M059J (cell line): ENCODE results near the gene ACSF2. TPM values are rescaled to one million over a fixed set of nuclear protein-coding genes. Genes with fewer than 3 reads are reported as not detected.
"Not testable (repeated sequence)": the region's sequence is repeated elsewhere in the genome, so short reads cannot be mapped to it uniquely, and the experiment has no call there.

Source experiments
- DNase-seq: peaks from one replicate; pipeline ENCODE4 v3.0.0-alpha.2; 2012; ENCODE audit warnings: low read depth
- total RNA-seq: library from RNA; depleted of rRNA; stranded (reverse); fragments of >200 nt; shearing (Covaris generic); gene quantifications from 2 replicates; pipeline ENCODE4 v1.2.3, GENCODE V29; 2014; rRNA removed

The ACSF2 gene, protein sequence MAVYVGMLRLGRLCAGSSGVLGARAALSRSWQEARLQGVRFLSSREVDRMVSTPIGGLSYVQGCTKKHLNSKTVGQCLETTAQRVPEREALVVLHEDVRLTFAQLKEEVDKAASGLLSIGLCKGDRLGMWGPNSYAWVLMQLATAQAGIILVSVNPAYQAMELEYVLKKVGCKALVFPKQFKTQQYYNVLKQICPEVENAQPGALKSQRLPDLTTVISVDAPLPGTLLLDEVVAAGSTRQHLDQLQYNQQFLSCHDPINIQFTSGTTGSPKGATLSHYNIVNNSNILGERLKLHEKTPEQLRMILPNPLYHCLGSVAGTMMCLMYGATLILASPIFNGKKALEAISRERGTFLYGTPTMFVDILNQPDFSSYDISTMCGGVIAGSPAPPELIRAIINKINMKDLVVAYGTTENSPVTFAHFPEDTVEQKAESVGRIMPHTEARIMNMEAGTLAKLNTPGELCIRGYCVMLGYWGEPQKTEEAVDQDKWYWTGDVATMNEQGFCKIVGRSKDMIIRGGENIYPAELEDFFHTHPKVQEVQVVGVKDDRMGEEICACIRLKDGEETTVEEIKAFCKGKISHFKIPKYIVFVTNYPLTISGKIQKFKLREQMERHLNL
- 23.4 and 29.1 TPM in 2 replicates for total RNA-seq

DNA sequence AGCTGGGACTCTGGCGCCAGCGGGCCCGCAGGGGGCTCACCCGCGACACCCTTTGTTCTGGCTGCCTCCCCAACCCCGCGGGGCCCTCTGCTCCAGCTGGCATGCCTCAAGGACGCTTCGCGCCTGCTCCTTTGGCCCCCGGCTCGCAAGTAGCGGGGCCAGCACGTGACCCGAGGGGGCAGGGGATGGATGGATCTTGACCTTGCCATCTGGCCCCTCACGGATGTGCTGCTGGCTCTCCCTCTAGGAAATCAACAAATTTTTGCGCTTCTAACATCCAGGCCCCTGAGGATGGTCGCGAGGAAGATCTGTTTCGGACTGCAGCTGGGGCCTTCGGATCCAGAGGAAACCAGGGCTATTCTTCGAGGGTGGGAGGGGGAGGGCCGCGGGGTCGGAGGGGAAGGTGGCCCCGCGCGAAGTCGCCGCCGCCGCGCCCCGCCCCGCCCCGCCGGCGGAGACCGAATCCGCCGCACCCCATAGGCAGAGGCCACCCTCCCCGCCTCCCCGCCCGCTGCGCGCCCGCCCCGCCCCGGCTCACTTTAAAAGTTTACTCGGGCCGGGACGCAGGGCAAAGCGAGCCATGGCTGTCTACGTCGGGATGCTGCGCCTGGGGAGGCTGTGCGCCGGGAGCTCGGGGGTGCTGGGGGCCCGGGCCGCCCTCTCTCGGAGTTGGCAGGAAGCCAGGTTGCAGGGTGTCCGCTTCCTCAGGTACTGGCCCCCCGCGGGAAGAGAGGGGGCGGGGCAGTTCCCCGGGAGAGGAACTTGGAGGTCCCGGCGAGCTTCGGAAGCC, at the start of gene ACSF2:
TSS of gene ACSF2 (plus strand) at position 537 of the 790 bp plus-strand sequence. CDS start at position 581, 44 bp downstream.
- DNase-seq: peak; percentile 57

DNA sequence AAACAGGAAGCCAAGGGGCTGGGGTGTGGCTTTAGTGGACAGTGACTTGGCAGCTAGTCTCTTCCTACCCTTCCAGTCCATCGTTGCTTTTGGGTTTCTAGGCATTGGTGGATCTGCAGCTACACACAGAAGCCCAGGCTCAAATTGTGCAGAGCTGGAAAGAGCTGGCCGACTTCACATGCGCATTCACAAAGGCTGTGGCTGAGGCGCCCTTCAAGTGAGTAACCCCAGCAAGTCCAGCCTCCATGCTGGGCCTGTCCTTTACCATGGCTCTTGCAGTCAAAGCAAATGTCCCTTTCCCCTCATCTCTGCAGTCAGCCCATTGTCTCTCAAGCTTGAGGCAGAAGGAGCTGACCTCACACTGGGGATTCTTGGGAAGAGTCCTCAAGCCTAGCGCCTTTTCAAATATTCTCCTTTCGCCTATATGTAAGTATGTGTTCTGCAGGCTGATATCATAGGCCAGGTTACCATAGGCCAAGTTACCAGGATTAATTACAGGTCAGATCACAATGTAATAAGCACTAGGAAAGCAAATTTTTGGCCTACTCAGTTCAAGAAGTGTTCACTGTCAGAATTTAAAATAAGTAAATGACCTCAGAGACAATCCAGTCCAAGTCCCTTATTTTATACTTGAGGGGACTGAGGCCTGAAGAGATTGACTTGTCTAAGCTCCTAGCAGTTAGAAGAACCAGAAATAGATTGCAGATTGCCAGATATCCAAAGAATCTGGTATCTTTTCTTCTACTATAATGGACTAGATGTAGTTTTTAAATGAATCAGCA, 46.5 kb upstream of the ACSF2 start:
- DNase-seq: no peak

DNA sequence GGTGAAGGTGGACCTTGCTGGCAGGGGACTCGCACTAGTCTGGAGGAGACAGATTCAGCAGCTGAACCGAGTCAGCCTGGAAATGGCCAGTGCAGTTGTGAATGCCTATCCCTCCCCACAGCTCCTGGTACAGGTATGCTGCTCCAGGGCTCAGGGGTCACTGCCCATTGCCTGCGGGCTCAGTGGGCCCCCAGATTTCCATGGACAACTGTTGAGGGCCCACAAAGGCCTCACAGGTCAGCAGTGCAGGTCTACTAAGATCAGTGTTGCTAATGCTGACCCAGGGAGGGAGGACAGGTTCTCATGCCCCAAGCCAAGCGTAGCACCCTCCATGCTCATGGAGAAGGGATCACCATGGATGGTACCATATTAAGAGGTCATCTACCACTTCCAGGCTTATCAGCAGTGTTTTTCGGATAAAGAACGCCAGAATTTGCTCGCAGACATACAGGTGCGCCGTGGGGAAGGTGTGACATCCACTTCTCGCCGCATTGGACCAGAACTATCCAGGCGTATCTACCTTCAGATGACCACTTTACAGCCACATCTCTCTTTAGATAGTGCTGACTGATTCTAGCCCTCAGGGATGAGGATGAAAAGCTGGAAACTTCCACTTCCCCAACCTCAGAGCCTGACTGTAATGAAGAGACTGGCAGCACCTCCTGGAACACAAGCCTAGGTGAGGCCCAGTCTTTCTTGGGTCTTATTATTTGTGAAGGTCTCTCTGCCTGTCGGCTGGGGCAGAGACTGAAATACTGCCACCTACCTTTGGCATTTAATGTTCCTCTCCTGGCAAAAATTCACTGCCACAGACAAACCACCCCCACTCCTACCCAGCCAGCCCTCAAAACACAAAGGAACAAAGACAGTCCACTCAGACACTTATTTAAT, 45.4 kb upstream of the ACSF2 start:
- peak; percentile 31 for DNase-seq

DNA sequence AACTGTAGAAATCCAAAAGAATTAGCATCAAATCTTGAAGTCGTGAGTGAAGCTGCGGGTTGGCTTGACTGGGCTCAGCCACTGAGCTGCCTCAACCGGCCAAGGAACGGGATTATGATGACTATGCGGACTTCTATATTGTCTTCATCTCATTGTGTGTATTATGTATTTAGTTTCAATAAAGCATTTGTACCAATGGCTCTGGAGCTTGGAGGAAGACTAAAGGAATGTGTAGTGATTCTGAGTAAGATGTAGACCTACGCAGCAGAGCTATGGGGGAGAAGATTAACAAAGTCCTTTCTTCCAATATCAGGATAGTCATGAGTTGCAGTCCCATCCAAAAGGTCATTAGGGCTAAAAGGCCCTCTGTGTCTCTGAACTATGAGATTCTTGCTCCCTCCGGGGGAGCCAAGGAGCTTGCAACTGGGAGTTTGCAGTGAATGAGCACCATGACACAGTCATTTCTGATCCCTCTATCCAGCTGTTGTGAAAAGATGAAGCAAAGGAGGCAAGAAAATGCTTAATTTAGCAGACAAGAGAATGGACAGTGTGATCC, 44.7 kb upstream of the ACSF2 start:
- DNase-seq: no peak

DNA sequence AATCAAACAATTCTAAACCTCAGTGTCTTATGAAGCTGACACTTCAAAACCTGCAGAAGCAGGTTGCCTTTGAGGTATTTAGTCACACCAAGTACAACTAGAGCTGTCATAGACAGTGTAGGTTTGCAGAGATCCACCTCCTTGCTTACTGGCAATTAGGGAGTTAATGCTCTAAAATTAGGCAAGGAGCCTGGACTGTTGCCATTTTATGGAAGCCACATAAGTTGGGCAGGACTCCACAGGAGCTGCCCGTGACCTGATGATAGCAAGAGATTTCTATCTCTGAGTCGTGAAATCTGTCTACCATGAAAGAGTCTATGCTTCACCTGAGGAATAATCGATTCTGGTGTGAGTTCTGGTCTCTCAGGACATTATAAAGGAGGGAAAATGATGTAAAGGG, 44.1 kb upstream of the ACSF2 start:
- DNase-seq: peak; percentile 48

DNA sequence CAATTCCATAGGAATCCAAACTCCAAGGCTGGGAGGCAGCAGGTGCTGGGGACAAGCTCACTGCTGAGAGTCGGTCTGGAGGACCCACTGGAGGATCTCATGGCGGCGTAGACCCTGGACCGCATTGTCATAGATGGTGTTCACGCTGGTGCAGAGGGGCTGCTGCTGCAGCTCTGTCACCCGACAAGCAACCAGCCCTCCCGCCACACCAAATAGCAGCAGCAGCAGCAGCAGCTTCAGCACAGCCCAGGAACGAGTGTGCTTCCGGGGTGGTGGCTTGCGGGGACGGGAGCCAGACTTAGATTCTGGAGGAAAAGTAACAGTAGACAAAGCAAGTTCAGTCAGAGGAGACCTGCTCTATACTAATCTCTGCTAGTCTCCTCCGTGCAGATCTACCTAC, 43.1 kb upstream of the ACSF2 start:
- DNase-seq: no peak

DNA sequence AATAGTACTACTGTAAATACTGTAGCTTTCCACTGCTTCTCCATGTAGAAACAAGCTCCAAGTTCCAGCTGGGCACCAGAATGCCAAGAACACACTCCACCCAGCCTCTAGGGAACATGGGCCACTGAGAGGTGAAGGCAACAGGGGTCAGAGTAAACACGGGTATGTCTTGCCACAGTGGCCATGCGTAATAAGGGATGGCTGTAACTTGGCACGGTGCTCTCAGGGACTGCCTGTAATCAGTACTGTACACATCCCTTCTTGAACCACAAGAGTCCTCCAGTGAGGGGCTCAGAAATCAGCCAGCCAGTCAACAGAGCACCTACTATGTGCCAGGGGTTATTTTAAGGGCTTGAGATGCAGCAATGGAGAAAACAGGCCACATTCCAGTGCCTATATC, 39.5 kb upstream of the ACSF2 start:
- no peak for DNase-seq

DNA sequence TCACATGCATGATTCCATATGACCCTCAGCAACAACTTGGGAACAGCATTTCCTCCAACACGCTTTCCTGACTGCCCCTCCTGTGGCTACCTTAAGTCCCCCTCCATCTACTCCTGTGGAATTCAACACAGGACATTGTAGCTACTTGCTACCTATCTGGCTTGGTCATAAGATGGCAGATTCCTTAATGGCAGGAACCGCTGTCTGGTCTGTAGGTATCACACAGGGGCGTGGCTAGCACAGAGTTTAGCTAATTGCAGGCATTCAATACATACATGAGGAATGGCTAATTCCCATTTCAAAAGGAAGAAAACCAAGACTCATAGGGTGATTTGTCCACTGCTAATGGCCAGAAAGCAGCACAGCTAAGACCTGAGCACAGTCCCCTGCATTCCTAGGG, 37.3 kb upstream of the ACSF2 start:
- no peak for DNase-seq

DNA sequence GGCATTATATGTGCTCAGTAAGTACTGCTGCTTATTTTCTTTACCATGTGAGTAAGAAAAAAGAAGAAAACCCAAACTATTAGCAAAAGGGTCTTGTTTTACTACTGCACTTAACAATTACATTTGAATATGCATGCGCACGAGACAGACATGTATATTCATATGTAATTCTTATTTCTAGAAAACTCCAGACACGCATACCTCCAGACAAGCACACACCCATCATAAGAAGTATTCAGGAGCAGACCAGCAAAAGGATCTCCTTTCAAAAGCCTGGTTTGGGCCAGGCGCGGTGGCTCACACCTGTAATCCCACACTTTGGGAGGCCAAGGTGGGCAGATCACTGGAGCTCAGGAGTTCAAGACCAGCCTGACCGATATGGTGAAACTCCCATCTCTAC, 36.5 kb upstream of the ACSF2 start:
- DNase-seq: no peak

DNA sequence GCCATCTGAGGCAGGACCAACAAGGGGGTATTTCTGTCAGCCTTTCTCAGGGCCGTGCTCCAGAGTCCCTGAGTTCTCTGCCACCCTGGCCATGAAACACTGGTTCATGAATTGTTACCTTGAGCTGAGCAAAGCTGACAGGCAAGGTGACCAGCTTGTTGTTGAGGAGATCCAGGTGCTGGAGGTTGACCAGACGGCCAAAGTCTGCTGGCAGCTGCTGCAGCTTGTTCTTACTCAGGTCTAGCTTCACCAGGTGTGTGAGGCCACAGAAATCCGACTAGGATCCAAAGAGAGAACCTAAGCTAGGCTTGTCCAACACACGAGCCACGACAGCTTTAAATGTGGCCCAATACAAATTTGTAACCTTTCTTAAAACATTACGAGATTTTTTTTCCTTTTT, 33.4 kb upstream of the ACSF2 start:
- no peak for DNase-seq

DNA sequence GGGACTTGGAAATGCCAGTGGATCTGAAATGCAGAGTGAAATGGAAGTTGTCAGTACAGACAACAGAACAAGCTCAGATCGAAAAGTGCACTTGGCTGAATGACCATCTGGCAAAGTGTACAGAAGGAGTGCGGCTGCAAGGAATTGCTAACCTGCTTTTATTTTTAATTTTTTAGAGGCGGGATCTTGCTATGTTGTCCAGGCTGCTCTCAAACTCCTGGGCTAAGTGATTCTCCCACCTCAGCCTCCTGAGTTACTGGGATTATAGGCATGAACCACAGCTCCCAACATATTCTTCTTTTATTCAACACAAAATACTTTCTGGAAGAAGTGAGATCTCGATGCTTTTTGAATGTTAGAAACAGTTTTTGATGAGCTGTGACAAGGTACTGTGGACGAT, 32.3 kb upstream of the ACSF2 start:
- DNase-seq: no peak

DNA sequence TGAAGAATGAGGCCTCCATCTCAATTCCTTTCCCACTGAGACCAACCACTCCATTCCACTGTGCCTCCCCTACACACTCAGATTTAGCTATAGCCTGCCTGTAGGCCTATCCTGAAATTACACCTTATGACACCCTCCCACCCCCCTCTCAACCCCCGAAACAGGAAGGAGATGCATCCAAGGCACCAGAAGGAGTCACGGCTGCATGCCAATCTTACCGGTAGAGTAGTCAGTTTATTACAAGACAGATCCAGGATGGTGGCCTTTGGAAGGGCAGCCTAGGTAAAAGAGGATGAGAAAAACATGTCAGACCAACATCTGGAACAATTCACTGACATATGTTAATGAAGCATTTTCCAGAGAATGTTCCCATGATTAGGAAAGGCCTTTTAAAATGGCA, 31.3 kb upstream of the ACSF2 start:
- DNase-seq: no peak

DNA sequence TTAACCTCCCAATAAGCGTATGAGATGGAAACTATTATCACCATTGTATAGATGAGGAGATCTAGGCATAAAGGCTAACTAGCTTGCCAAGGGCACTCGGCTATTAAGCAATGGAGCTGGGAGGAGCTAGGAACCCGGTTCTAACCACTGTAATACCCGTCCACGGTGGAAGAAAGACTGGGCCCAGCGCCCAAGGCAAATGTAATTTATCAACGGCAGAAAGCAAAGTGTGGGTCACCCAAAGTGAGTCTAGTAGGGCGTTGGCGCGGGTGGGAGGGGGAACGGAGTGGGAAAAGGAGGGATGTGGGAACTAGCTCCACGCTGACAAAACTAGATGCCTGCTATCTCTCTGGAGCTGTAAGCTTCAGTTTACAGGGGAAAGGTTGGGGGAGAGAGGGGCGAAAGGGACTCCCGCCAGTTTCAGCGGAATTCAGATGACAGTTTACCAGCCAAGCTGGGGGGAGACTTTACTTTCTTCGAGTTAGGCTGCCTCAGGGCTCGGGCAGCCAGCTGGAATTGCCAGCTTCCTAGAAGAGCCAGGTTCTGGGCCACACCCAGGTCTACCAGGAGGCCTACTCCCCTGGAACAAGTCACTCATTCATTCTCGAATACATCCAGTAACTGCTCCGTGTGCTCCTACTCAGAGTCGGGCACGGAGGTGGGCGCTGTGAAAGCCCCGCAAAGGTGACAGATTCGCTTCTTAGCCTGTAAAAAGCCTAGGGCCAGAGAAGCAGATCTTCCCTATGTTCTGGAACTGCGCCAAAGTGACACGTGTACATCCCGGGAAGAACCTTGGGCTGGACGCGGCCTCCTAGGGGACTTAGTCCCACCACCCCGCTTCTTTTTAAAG, 29.5 kb upstream of the ACSF2 start:
- DNase-seq: peak; percentile 57

DNA sequence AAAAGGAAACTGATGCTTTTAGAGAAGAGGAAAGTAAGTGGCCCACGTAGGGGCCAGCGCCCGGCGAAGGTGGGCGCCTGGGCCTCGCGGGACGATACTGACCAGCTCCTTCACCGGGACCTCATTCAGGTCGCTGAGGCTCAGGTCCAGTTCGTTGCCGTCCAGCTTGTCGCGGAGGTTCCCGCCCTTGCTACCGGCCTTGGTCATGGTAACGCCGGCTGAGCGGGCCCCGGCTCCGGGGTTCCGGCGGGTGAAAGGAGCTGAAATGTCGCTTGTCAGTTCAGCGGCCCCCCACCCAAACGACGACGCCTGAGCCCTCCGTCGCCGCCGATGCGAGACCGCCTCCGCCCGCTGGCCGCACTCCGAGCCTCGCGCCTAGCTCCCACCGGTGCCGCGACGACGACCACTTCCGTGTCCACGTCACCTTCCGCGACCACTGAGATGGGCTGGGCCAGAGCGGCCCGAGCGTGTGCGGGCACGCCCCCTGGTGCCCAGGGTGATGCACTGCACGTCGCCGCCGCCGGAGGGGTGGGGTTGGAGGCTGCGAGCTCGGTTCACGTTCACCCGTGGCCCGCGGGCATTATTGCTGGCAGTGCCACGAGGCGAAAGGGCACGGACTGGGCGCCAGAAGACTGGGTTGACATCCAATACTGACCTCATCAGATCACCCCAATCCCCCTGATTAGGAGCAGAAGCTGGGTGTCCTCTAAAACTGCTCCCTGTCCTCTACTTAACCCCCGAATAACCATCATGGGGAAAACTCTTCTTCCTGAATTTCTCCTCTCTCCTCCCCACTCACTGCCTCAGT, 28.7 kb upstream of the ACSF2 start, which contains the start of gene LRRC59:
TSS of gene LRRC59 (minus strand) at position 413 of the 808 bp plus-strand sequence. CDS start at position 207, 206 bp downstream.
- DNase-seq: peak; percentile 77

DNA sequence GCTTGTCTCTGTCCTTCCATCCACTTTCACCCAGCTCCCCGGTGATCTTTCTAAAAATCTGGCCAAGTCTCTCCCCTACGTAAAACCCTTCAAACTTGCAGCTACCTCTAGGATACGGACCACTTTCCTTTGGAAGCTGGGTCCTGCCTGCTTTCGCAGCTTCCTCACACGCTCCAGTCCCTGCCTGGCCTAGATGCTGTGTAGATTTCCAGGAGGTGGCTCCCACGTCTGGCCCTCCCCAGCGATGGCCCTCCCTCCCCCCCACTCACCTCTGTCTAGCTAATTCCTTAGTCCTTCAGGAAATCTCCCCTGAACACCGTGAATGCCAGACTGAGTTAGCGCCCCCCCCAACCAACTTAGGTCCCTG, 28.1 kb upstream of the ACSF2 start:
- no peak for DNase-seq

DNA sequence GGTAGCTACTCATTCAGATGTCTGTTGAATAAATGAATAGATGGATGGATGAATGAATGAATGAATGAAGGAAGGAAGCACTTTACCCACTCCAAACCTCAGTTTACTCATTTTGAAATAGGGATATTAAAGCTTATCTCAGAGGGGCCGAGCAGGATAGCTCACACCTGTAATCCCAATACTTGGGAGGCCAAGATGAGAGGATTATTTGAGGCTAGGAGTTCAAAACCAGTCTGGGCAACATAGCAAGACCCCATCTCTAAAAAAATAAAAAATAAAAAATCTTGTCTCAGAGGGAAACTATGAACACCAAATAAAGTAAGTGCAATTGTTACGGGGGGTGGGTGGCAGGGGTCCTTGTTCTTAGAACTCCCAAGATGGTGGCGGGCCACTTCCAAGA, 27.3 kb upstream of the ACSF2 start:
- not testable (repeated sequence) for DNase-seq

DNA sequence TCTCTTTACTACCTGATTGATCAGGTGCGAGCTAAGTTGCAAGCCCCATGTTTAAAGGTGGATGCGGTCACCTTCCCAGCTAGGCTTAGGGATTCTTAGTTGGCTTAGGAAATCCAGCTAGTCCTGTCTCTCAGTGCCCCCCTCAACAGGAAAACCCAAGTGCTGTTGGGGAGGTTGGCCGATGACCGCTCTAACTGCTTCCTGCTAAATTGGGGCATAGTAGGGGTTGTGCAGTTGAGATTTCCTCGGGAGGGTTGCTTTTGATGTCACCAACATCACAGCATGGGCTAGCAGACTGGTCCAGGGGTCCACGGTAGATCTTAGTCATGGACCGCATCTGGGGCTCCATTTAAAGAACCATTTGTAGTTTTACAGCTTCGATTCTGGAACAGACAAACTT, 26.4 kb upstream of the ACSF2 start:
- DNase-seq: not testable (repeated sequence)

DNA sequence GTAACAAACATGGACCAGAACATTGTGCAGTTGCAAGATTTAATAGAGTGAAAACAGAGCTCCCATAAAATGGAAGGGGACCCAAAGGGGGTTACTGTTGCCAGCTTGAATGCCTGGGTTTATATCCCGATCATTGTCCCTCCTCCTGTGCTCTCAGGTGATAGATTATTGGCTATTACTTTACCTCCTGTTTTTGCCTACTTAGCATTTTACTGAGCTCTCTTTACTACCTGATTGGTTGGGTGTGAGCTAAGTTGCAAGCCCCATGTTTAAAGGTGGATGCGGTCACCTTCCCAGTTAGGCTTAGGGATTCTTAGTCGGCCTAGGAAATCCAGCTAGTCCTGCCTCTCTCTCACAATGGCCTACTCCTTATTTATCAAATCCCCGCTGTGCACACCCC, 20.7 kb upstream of the ACSF2 start:
- not testable (repeated sequence) for DNase-seq

DNA sequence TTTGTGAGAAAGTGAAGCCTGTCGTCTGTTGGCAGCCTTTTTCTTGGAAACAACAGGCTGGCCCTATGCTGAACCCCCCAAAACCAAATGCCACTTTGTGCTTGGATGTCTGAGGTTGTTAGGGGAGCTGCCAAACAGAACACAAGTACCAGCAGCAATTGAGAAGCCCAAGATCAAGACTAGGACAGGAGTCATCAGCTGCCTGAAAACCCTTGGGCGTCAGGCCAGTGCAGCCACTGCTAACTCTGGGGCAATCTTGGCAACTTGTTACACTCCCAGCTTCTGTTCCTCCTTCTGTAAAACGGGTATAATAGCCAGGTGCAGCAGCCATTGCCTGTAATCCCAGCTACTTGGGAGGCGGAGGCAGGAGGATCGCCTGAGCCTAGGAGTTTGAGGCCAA, 19.4 kb upstream of the ACSF2 start:
- DNase-seq: no peak
